GM19043 (cell line): ENCODE measurements around the gene EPB41L2.
A peak's percentile ranks its signal among the peaks of the same experiment; 100 is the strongest.

Experiments
- ATAC-seq: cut with Tn5 transposase; IDR thresholded peaks from one replicate; pipeline ENCODE4 v1.9.1; 2021; ENCODE audit warnings: low read depth; ENCODE audit not compliant: unreplicated experiment

Gene EPB41L2

GRCh38 chr6:130885392-130886192 is 177.5 kb downstream of the EPB41L2 start:
- peak; percentile 94 for ATAC-seq

- ATAC-seq, result no peak
Measured at GRCh38 chr6:130882370-130882769, 180.7 kb downstream of the EPB41L2 start.

- ATAC-seq, result no peak
Measured at GRCh38 chr6:130879826-130880225, 183.2 kb downstream of the EPB41L2 start.

- ATAC-seq, result no peak
Measured at GRCh38 chr6:130873746-130874145, 189.3 kb downstream of the EPB41L2 start.

- ATAC-seq, result no peak
Measured at GRCh38 chr6:130872250-130873095, 190.6 kb downstream of the EPB41L2 start.

- ATAC-seq, result no peak
Measured at GRCh38 chr6:130870179-130870880, 192.7 kb downstream of the EPB41L2 start.

GRCh38 chr6:130869681-130870080 is 193.4 kb downstream of the EPB41L2 start:
- no peak for ATAC-seq

GRCh38 chr6:130865793-130866192 is 197.3 kb downstream of the EPB41L2 start:
- ATAC-seq, result no peak

- no peak for ATAC-seq
Measured at GRCh38 chr6:130864344-130864743, 198.7 kb downstream of the EPB41L2 start.

GRCh38 chr6:130863415-130864230 is 199.4 kb downstream of the EPB41L2 start:
- no peak for ATAC-seq

- ATAC-seq, result no peak
Measured at GRCh38 chr6:130862370-130862769, 200.7 kb downstream of the EPB41L2 start.

- ATAC-seq, result no peak
Measured at GRCh38 chr6:130859161-130859867, 203.7 kb downstream of the EPB41L2 start.

- ATAC-seq, result no peak
Measured at GRCh38 chr6:130858498-130859160, 204.4 kb downstream of the EPB41L2 start.

- ATAC-seq, result no peak
Measured at GRCh38 chr6:130858054-130858453, 205.0 kb downstream of the EPB41L2 start.

GRCh38 chr6:130853555-130854183 is 209.4 kb downstream of the EPB41L2 start:
- ATAC-seq, result no peak

- no peak for ATAC-seq
Measured at GRCh38 chr6:130852844-130853554, 210.0 kb downstream of the EPB41L2 start.

GRCh38 chr6:130851026-130851425 is 212.0 kb downstream of the EPB41L2 start:
- no peak for ATAC-seq

GRCh38 chr6:130849594-130849993 is 213.5 kb downstream of the EPB41L2 start:
- ATAC-seq, result no peak
